HG03575 (cell line): ENCODE results near the gene GPD1L.

ENCODE experiments used
- ATAC-seq: cut with Tn5 transposase; IDR thresholded peaks from one replicate; pipeline ENCODE4 v1.9.1; 2021; ENCODE audit not compliant: unreplicated experiment, insufficient number of reproducible peaks, low FRiP score; ENCODE audit errors: extremely low read depth

Gene GPD1L

DNA sequence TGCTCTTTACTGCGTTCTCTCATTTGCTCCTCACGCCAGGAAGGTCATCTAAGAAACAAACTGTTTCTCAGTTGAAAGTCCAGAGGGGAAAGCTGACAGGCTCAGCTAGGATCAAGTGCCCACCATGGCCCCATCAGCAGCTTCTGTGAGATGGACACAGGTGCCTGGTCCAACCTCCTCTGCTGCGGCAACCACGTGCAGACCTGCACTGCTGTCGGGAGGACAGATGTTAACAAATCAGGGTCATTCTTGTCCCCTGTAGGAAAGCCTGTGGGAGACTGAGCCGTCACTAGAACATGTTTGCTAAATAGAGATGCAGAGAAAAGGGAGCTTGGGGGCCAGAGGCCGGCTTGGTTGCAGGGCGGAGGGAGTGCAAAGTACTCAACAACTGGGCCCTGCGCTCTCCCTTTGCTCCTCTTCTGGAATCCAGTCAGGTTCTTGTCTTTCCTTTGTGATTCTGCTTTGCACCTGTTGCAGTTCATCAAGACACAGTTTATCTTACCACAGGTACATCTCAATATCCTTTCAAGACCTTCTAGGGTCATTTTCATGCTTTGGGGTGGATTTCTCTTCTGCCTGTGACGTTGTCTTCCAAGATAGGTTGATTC is 20.9 kb downstream of the GPD1L start:
- ATAC-seq: no peak

DNA sequence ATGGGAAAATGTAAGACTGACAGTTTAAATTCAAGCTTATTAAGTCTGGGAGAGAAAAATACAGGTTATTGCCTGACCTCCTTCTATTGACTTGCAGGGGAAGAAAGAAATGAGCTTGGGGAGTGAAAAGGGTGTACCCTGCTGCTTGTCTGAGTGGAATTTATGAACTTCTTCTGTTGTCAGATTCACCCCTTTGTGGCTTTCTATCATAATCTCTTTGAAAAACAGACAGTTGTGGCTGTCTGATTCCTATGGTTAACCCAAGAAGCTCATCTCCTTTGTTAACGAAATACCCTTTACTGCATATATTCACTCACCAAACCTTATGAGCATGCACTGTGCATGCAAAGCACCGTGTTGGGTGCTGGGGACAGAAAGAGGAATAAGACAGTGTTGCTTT is 22.5 kb downstream of the GPD1L start:
- no peak for ATAC-seq

DNA sequence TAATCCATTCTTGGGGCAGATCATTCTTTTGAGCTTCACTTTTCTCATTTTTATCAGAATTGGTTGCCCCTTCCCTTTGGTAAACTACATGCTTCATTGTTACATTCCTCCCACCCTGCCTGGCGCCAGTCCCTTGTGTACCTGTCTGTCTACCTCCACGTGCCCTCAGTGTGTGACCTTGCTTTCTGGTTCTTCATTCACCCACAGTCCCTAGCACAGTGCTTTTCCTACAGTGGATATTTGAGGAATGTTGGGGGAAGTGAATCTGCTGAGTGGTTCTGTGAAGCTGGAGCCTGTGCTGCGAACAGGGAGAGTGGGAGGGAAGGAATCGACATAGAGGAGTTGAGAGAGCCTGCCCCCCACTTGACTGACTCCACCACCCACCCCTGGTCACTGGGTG is 23.4 kb downstream of the GPD1L start:
- no peak for ATAC-seq

DNA sequence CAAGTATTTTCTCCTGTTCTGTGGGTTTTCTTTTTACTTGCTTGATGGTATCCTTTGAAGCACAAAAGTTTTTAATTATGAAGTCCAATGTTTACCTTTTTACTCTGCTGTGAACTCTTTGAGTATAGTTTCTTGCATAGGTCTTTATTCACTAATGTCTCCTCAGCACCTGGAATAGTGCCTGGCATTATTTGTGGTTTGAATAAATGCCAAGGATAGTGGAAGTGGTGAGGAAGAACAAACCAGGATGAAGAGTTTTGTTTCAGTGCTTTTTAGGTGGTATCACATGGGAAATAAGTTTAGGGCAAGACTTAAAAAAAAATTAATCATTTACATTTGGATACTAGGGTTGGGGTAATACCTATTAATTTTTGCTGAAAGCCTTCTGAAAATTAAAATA is 25.7 kb downstream of the GPD1L start:
- no peak for ATAC-seq

DNA sequence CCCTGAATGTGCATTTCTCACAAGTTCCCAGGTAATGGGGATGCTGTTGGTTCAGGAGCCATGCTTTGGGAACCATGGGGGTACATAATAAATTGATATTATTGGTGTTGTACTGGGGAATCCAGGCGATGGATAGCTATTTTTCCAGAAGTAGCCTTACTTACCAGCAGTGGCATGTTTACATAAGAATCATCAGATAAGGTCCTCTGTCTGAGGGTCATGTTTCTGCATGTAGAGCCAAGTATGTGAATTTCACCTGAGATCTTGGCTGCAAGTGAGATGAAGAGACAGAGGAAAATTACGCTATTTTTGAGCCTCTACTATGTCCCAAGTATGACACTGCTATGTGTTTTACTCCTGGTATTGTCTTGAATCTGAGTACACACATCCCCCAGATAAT is 26.3 kb downstream of the GPD1L start:
- no peak for ATAC-seq

DNA sequence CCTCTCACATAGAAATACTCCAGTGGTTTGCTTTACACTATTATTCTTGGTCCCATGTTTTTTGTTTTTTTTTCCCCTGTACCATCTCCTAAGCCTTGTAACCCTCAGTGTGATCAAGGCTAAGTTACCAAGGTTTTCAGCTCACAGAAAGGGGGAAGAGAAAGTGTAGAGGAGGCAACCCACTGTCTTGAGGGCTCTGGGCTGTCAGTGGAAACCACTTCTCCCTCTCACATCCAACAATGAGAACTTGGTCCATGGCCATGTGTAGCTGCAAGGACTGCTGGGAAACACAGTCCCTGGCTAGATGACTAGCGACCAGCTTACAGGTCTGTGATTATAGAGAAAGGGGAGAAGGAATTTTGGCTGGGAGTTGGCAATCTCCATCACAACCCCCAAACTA is 30.3 kb downstream of the GPD1L start:
- no peak for ATAC-seq

DNA sequence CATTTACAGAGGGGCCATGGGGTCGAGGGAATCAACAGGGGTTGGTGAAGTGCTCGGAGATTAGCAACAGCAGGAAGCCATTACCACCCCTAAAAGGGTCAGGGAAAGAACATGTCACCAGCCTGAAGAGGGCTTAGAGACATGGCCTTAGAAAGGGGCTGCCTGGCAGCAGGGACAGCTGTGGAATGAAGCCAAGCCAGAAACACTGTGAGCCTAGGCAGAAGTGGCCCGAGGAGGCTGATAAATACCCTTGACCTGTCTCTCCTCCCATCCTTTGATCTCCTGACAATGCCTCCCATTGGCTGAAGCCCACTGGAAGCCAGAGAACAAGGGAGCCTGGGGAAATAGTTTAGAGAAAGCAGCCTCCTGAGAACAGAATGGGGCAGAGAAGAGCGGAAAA is 31.4 kb downstream of the GPD1L start:
- ATAC-seq: no peak

DNA sequence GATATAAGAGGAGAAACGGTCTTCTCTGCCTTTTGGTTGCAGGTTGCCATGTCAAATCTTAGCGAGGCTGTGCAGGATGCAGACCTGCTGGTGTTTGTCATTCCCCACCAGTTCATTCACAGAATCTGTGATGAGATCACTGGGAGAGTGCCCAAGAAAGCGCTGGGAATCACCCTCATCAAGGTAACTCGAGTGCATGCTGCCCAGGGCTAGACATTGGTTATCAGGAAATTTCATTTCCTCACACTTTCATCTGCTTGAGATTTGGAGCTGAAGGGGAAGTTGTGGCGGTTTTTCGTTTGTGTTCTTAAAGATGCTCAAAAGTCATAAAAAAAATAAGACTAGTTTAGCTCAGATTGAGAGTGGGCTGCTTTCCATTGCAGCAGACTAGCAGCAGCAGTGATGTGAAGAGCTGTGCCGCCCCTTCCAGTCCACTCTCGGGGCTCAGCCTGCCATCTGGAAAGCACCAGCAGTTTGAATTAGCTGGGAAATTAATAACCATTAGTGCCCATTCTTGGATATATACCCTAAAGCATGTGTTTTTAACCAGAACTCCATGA is 32.2 kb downstream of the GPD1L start:
- no peak for ATAC-seq

DNA sequence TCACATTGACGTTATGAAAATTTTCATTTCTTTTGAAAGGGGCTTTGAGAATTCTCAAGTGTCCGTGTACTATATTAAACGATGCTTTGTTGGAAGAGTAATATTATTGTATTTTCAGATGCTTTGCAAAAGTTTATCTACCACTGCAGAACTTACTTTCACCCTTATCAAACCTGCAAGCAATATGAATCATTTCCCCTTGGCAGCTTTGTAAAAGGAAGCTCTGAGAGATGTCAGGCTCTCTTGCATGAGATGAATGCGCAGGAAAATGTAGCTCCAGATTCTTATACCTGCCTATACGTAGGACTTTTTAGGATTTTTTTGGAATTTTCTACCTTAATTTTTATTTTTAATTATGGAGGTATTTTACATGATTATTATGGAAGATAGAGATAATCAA is 34.5 kb downstream of the GPD1L start:
- no peak for ATAC-seq

DNA sequence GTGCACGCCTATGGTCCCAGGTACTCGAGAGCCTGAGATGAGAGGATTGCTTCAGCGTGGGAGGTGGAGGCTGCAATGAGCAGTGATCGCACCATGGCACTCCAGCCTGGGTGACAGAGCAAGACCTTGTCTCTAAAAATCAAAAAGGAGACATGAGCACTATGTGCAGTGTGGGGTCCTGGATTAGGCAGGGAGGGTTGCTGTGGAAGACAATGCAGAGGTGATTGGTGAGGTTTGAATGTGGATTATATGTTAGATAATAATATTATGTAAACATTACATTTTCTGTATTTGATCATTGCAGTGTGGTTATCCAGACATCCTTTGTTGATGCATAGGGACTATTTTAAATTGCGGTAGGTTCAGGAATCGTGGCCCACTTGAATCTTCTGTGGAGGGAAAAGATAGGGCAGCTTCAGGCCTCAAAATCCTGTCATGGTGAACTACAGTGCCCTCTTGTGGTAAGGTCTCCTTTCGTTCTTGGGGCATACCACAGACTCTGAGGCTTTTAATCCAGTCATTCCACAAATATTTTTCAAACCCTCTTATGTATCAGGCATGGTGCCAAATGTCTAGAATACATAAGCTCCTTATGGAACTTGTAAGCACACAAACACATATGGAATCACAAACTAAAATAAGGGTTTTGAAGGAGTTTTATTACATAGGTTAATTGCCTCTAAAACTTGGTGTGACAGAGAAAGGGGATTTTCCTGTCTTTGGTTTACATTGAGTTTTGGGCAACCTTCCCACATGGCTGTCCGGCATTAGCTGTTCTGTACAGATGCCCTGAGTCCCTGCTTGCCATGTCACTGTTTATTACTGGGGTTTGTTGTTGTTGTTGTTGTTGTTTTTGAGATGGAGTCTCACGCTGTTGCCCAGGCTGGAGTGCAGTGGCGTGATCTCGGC is 37.7 kb downstream of the GPD1L start:
- ATAC-seq: no peak

DNA sequence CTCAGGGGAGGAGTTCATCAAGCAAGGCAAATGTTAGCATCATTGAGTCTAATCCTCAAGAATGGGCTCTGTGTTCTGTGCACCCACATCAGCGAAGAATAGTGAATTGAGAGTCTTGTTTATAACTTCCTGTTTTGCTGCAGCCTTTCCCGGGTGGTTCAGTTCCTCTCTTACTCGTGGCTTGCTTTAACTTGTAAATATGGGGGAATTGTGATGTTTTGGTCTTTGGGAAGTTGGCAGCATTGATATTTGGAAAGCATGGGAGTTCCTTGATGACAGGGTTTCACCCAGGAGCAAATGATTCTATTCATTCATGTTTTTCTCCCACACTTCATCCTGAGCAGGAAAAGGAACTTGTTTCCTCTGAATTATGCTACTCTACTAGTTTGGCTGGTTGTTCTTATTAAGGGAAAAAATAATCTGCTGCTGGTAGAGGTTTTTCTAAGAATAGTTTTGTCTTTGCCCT is 40.4 kb downstream of the GPD1L start:
- no peak for ATAC-seq

DNA sequence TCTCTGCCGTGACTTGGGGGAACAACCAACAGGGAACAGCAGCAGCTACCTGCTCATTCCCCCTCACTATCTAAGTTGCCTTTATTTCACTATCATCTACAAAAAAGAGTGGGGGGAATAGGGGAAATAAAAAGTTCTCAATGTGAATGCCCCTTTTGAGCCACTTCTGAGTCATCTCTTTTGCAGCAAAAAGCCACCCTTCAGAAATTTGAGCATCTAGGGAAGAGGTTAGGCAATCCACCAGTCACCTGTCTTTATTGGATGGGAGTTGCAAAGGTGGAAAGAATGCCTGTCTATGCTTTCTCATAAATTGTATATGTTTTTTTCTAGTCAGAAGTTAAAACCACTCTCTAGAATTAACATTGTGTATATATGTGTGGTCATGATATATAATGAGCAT is 41.1 kb downstream of the GPD1L start:
- no peak for ATAC-seq

DNA sequence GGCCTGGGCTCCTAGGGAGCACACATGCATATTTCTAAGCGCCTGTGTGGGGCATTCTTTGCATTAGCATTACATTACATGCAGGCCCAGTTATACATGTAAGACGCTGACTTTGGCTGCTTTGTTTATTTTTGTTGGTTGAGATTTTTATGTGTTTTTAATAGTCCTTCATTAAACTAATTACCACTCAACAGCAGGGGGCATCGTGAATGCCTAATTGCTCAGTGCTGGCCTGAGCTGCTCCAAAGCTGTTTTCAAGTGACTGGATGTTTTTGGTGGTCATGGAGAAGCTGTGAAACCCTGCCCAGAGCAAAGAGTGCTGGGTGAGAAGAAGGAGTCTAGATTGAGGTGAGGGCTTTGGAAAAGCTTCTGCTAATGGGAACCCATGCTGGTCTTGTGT is 41.5 kb downstream of the GPD1L start:
- ATAC-seq: no peak

DNA sequence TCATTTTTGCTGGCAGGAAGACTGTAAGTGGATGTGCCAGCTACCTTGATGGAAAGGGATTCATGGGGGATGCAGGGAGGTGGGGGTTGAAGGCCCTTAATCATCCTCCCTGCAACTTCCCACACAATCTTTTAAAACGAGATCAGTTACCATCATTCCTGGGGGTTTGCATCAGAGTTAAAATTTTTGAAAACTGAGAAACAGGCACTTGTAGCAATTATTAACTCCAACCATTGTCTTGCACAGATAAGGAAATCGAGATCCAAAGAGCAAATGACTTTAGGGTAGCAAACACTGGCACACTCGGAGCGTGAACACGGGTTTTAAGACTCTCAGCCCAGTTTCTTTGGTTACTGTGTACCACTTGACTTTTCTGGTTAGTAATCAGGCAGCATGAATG is 41.9 kb downstream of the GPD1L start:
- ATAC-seq: no peak

DNA sequence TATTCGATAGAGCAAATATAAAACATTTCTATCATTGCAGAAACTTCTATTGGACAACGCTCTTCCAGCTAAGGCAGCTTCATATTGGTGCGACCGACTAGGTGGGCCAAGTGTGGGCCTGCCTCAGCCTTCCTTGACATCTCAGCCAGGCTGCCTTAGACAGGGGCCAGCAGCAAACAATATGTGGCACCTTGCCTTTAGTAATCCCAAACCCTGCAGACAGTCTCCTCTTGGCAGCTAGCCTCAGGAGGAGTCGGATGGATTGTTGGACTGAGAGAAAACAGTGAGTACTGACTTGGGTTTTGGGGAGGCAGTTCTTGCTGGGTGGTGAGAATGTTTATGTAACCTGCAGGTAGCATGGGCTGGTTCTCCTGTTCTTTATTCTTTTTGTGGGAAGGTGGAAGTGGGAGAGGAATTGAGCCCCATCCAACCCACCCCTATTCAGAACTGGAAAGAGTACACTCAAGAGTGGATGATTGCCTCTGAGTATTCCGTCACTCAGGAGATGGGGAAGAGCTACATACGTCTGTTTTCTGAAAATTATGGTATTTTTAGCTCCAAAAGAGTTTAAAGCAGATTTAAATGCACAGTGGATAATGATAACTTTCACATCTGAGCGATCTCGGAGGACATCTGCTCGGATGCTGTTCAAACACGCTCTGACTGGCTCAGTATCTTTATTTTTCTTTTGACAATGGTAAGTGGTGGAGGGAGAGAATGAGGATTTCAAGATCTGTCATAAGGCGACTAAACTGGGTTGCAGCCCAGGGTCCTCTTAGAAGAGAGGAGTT is 47.2 kb downstream of the GPD1L start:
- ATAC-seq: no peak

DNA sequence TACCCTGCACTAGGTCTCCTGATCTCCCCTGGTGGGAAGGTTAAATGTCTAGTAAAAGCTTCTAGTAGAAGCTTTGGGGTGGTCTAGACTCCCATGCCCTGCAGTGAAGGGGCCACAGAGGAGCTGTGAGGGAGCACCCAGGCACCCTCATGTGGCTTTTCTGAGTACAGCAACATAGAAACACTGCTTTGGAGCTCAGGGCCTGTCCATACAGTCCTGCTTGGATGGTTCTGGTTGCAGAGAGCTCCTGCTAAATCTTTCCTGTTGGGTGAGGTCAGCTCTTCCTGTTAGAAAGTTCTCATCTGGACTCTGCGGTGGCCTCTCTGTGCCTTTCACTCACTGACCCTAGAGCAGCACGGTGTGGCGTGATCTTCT is 47.8 kb downstream of the GPD1L start:
- ATAC-seq: no peak

DNA sequence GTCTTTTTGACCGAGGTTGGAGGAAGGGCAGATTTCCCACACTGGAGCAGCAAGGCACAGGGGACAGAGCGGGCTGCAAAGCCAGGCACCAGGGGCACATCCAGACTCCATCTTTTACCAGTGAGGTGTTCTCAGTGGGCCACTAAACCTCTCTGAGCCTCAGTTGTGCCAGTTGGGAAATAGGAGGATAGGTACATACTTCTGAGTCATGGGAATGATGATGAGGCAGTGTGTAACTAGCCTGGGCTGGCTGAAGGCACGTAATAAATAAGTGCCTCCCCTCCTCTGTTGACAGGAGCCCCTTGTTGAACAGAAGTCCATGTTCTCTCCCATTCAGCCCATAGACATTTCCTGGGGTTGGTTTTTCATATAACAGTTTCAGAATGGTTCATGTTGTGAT is 48.7 kb downstream of the GPD1L start:
- ATAC-seq: no peak

DNA sequence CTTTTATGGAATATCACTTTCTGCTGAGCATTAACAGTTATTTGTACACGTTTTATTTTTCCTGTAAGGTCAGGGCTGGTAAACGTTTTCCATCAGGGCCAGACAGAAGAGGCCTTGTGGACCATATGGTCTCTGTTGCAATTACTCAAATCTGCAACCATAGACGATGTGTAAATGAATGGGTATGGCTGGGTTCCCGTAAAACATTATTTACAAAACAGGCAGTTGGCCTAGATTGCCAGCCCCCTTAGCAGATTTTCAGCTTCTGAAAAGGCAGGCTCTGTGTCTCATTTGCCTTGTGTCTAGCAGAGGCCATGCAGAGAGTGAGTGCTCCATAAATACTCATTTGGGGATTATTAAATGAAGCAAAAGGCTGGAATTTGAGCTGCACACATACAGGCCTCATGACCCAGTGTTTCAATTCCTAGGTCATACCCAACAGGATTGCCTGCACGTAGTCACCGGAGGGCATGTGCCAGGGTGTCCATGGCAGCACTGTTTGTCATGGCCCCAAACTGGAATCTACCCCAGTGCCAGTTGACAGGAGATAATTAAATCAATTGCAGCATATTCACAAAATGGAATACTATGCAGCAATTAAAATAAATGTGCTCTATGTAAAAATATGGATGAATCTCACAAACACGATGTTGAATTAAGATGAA is 51.3 kb downstream of the GPD1L start:
- no peak for ATAC-seq

DNA sequence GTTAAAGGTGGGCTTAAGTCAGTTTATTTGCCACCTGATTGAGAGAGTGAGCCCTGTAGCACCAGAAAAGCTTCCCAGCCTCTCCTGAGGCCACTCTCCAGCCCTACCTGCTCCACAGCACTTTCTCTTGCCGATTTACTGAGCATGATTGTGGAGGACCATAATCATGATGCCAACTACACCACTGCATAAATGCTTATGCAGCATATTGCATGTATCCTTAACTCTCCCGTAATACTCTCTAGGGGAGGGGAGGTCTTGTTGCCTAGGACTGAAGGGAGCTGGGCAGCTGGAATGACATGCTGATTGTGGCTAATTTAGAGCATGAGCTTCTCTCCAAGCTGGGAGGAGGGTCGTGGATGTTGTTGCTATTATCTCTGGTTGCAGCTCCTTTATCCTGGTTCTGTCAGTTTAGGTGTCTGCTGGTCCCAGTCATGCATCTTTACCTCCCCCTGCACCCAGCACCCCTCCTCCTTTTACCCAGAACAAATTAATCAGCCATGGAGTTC is 54.3 kb downstream of the GPD1L start:
- no peak for ATAC-seq
